PC-9 (cell line): ENCODE measurements around the gene ANO9.

Experiments
- EZH2 ChIP-seq: fragments of 200-600 bp; sonication (generic); IDR thresholded peaks from 2 replicates; pipeline ENCODE4 v1.8.0; 2017; ENCODE audit warnings: antibody characterized with exemption, low read depth
- TF ChIP-seq, protein P1 (sequence below): fragments of 200-600 bp; sonication (generic); conservative IDR thresholded peaks from 2 replicates; pipeline ENCODE4 v1.6.1; 2017; ENCODE audit warnings: mixed run types, antibody characterized with exemption, mild to moderate bottlenecking, moderate library complexity

GRCh38 chr11:468493-468892, 26.7 kb upstream of the ANO9 start:
- TF ChIP-seq, protein P1, sequence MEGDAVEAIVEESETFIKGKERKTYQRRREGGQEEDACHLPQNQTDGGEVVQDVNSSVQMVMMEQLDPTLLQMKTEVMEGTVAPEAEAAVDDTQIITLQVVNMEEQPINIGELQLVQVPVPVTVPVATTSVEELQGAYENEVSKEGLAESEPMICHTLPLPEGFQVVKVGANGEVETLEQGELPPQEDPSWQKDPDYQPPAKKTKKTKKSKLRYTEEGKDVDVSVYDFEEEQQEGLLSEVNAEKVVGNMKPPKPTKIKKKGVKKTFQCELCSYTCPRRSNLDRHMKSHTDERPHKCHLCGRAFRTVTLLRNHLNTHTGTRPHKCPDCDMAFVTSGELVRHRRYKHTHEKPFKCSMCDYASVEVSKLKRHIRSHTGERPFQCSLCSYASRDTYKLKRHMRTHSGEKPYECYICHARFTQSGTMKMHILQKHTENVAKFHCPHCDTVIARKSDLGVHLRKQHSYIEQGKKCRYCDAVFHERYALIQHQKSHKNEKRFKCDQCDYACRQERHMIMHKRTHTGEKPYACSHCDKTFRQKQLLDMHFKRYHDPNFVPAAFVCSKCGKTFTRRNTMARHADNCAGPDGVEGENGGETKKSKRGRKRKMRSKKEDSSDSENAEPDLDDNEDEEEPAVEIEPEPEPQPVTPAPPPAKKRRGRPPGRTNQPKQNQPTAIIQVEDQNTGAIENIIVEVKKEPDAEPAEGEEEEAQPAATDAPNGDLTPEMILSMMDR: no peak
- no peak for TF ChIP-seq EZH2
